DND-41 (cell line): ENCODE results near the gene SUMO2.

ENCODE experiments used
- ATAC-seq: fragments of 200-7000 bp; cut with Tn5 transposase; 3 replicates; pipeline ENCODE4 v1.9.1; 2021; ENCODE audit warnings: low read depth; ENCODE audit not compliant: insufficient read depth
- DNase-seq: peaks from one replicate; pipeline ENCODE4 v3.0.0-alpha.2; 2020
- H2AFZ ChIP-seq: 2 replicates; pipeline ENCODE4 v1.6.0; 2012; ENCODE audit warnings: low read depth, low read length
- H3K27ac ChIP-seq: 2 replicates; pipeline ENCODE4 v1.5.1; 2012; ENCODE audit warnings: low read length, inconsistent platforms
- H3K27me3 ChIP-seq: fragments of 200-600 bp; sonication (generic); 2 replicates; pipeline ENCODE4 v1.6.0; 2012; ENCODE audit warnings: low read length, mild to moderate bottlenecking, inconsistent platforms; ENCODE audit not compliant: insufficient read depth, poor library complexity
- H3K36me3 ChIP-seq: 2 replicates; pipeline ENCODE4 v1.5.1; 2012; ENCODE audit warnings: low read length, inconsistent platforms; ENCODE audit not compliant: insufficient read depth
- H3K4me1 ChIP-seq: 2 replicates; pipeline ENCODE4 v1.5.1; 2012; ENCODE audit warnings: mild to moderate bottlenecking, low read length; ENCODE audit not compliant: insufficient read depth
- H3K4me2 ChIP-seq: 2 replicates; pipeline ENCODE4 v1.6.0; 2012; ENCODE audit warnings: mild to moderate bottlenecking, moderate library complexity, low read length, inconsistent platforms; ENCODE audit not compliant: insufficient read depth
- H3K4me3 ChIP-seq, 2 experiments: fragments of 200-600 bp in 1 of 2; shearing (Covaris generic) in 1 of 2; 2 replicates each; pipeline ENCODE4 v1.5.1; 2012 to 2016; ENCODE audit warnings: inconsistent platforms in 2 of 2, low read length in 2 of 2, mild to moderate bottlenecking in 2 of 2, low read depth in 1 of 2, moderate library complexity in 1 of 2
- H3K79me2 ChIP-seq: 2 replicates; pipeline ENCODE4 v1.6.0; 2012; ENCODE audit warnings: low read length, inconsistent platforms; ENCODE audit not compliant: insufficient read depth
- H3K9ac ChIP-seq: 2 replicates; pipeline ENCODE4 v1.6.0; 2012; ENCODE audit warnings: low read depth, mild to moderate bottlenecking, inconsistent platforms, low read length, moderate library complexity
- H3K9me3 ChIP-seq: 2 replicates; pipeline ENCODE4 v1.5.1; 2012; ENCODE audit warnings: low read length, moderate library complexity, mild to moderate bottlenecking, inconsistent platforms; ENCODE audit not compliant: insufficient read depth, severe bottlenecking
- H4K20me1 ChIP-seq: 2 replicates; pipeline ENCODE4 v1.6.0; 2012; ENCODE audit warnings: low read length; ENCODE audit not compliant: insufficient read depth
- CTCF ChIP-seq: IDR thresholded peaks from 2 replicates; pipeline ENCODE4 v1.5.1; 2012; ENCODE audit warnings: borderline replicate concordance, low read length, moderate library complexity, mild to moderate bottlenecking; ENCODE audit not compliant: poor library complexity, severe bottlenecking; ENCODE audit errors: extremely low read depth
- EZH2 ChIP-seq: IDR thresholded peaks from 3 replicates; pipeline ENCODE4 v1.6.1; 2012; ENCODE audit warnings: borderline replicate concordance, low read depth, mild to moderate bottlenecking, moderate library complexity, low read length, inconsistent platforms; ENCODE audit not compliant: severe bottlenecking

Gene SUMO2

GRCh38 chr17:75228847-75229246, 46.1 kb upstream of the SUMO2 start:
- no peak overlapping the region for H3K27ac ChIP-seq
- H3K27me3 ChIP-seq, result no peaks in the 10 kb centered on the region
- DNase-seq (no peak), ATAC-seq (no peak)
- peaks cover 89% of the 10 kb centered on the region for H3K36me3 ChIP-seq
- no peak overlapping the region for H3K4me2 ChIP-seq
- TF ChIP-seq CTCF, result no peak
- no peak for TF ChIP-seq EZH2
- no peaks in the 10 kb centered on the region for H3K4me1 ChIP-seq
- H3K9ac ChIP-seq, result no peak overlapping the region
- H2AFZ ChIP-seq, result no peak overlapping the region
- H4K20me1 ChIP-seq, result peaks cover 2% of the 10 kb centered on the region; the same call in 1 of the 2 replicates
- H3K79me2 ChIP-seq, result no peaks in the 10 kb centered on the region
- no peaks in the 10 kb centered on the region for H3K9me3 ChIP-seq
- no peak overlapping the region for H3K4me3 ChIP-seq

GRCh38 chr17:75228305-75228704, 45.5 kb upstream of the SUMO2 start:
- no peaks in the 10 kb centered on the region for H3K27me3 ChIP-seq
- no peak overlapping the region for H3K27ac ChIP-seq
- no peak overlapping the region for H3K4me3 ChIP-seq
- peaks cover 2% of the 10 kb centered on the region; the same call in 1 of the 2 replicates for H4K20me1 ChIP-seq
- no peak overlapping the region for H3K4me2 ChIP-seq
- H3K9me3 ChIP-seq, result no peaks in the 10 kb centered on the region
- ATAC-seq (no peak), DNase-seq (no peak)
- TF ChIP-seq EZH2, result no peak
- TF ChIP-seq CTCF, result no peak
- H3K9ac ChIP-seq, result no peak overlapping the region
- no peak overlapping the region for H2AFZ ChIP-seq
- H3K4me1 ChIP-seq, result no peaks in the 10 kb centered on the region
- peaks cover 92% of the 10 kb centered on the region for H3K36me3 ChIP-seq
- no peaks in the 10 kb centered on the region for H3K79me2 ChIP-seq

GRCh38 chr17:75227729-75228128, 45.0 kb upstream of the SUMO2 start:
- no peak for TF ChIP-seq EZH2
- no peak for TF ChIP-seq CTCF
- H3K79me2 ChIP-seq, result peaks cover 3% of the 10 kb centered on the region; the same call in 1 of the 2 replicates
- ATAC-seq (no peak), DNase-seq (no peak)
- H2AFZ ChIP-seq, result no peak overlapping the region
- peaks cover 92% of the 10 kb centered on the region for H3K36me3 ChIP-seq
- no peak overlapping the region for H3K9ac ChIP-seq
- no peaks in the 10 kb centered on the region for H3K4me1 ChIP-seq
- H3K9me3 ChIP-seq, result no peaks in the 10 kb centered on the region
- H3K4me3 ChIP-seq, result no peak overlapping the region
- H4K20me1 ChIP-seq, result peaks cover 2% of the 10 kb centered on the region; the same call in 1 of the 2 replicates
- no peak overlapping the region for H3K4me2 ChIP-seq
- no peak overlapping the region for H3K27ac ChIP-seq
- H3K27me3 ChIP-seq, result no peaks in the 10 kb centered on the region

- no peak overlapping the region for H2AFZ ChIP-seq
- no peak overlapping the region for H3K4me2 ChIP-seq
- no peak for TF ChIP-seq EZH2
- no peak for TF ChIP-seq CTCF
- no peaks in the 10 kb centered on the region for H3K27me3 ChIP-seq
- H3K36me3 ChIP-seq, result peaks cover 83% of the 10 kb centered on the region
- no peaks in the 10 kb centered on the region for H3K9me3 ChIP-seq
- ATAC-seq (no peak), DNase-seq (no peak)
- H3K27ac ChIP-seq, result no peak overlapping the region
- no peaks in the 10 kb centered on the region for H3K4me1 ChIP-seq
- peaks cover 9% of the 10 kb centered on the region; the same call in 1 of the 2 replicates for H3K79me2 ChIP-seq
- H3K9ac ChIP-seq, result no peak overlapping the region
- no peak overlapping the region for H3K4me3 ChIP-seq
- no peaks in the 10 kb centered on the region; the same call in 1 of the 2 replicates for H4K20me1 ChIP-seq
These were observed 42.3 kb upstream of the SUMO2 start for GRCh38 chr17:75225016-75225415.
